Panc1 (cell line): ENCODE data around the gene ALDH1A1. TPM values are rescaled to one million over a fixed set of nuclear protein-coding genes. Genes with fewer than 3 reads are reported as not detected.

Source experiments
- ATAC-seq: fragments of 200-7000 bp; cut with Tn5 transposase; 2 replicates; pipeline ENCODE4 v1.9.1; 2020; ENCODE audit warnings: mild to moderate bottlenecking, moderate library complexity
- BruUV-seq: library from RNA; stranded (reverse); fragments of 400-500 nt; replicated peaks from 2 replicates; lab custom pipeline; 2021; lab: Mats Ljungman, UMichigan
- CTCF ChIA-PET: fragments of 300-600 bp; sonication (Branson Sonifier 250); formaldehyde crosslinking; loops from one replicate; lab custom pipeline; 2022; ENCODE audit warnings: antibody characterized with exemption; lab: Charles Lee
- POLR2A ChIA-PET: fragments of 300-600 bp; sonication (Branson Sonifier 250); formaldehyde crosslinking; loops from one replicate; lab custom pipeline; 2022; ENCODE audit warnings: antibody characterized with exemption; lab: Charles Lee
- DNase-seq: peaks from one replicate; pipeline ENCODE4 v3.0.0-alpha.2; 2010; ENCODE audit warnings: low read depth, low spot score
- H3K27ac ChIP-seq: 2 replicates; pipeline ENCODE4 v1.5.1; 2011; ENCODE audit warnings: mild to moderate bottlenecking, low read length, inconsistent platforms
- H3K27me3 ChIP-seq: fragments of 200-500 bp; sonication (Bioruptor generic); 2 replicates; pipeline ENCODE4 v1.6.0; 2014; ENCODE audit warnings: low read length, inconsistent platforms; ENCODE audit not compliant: control insufficient read depth, insufficient read depth
- H3K36me3 ChIP-seq: fragments of 200-500 bp; sonication (Bioruptor generic); 2 replicates; pipeline ENCODE4 v1.5.1; 2014; ENCODE audit warnings: inconsistent platforms, mild to moderate bottlenecking, low read length, moderate library complexity; ENCODE audit not compliant: control insufficient read depth, insufficient read depth
- H3K4me1 ChIP-seq: 2 replicates; pipeline ENCODE4 v1.5.1; 2011; ENCODE audit warnings: inconsistent platforms, mild to moderate bottlenecking, low read length, moderate library complexity; ENCODE audit not compliant: control insufficient read depth, insufficient read depth
- H3K4me3 ChIP-seq, 2 experiments: 2 replicates each; pipeline ENCODE4 v1.5.1; 2011 to 2012; ENCODE audit warnings: low read depth in 2 of 2, low read length in 2 of 2, mild to moderate bottlenecking in 2 of 2, inconsistent platforms in 1 of 2, moderate library complexity in 1 of 2
- H3K9me3 ChIP-seq: fragments of 200-500 bp; sonication (Bioruptor generic); 2 replicates; pipeline ENCODE4 v1.5.1; 2014; ENCODE audit warnings: low read depth, mild to moderate bottlenecking, inconsistent platforms, low read length, moderate library complexity; ENCODE audit not compliant: control insufficient read depth, insufficient read depth
- POLR2AphosphoS5 ChIP-seq: IDR thresholded peaks from 2 replicates; pipeline ENCODE4 v1.6.1; 2012; ENCODE audit warnings: mild to moderate bottlenecking, low read depth, low read length, moderate library complexity
- REST ChIP-seq, 2 experiments: IDR thresholded peaks; 2 replicates each; pipeline ENCODE4 v1.6.1; 2011 to 2012; ENCODE audit warnings: low read depth in 2 of 2, control low read depth in 1 of 2, low read length in 1 of 2, mild to moderate bottlenecking in 1 of 2, moderate library complexity in 1 of 2; ENCODE audit not compliant: insufficient read depth in 1 of 2
- SIN3A ChIP-seq: IDR thresholded peaks from 2 replicates; pipeline ENCODE4 v1.6.1; 2012; ENCODE audit warnings: low read depth, mild to moderate bottlenecking, low read length, moderate library complexity, borderline replicate concordance; ENCODE audit not compliant: insufficient read depth
- TCF7L2 ChIP-seq: IDR thresholded peaks from 2 replicates; pipeline ENCODE4 v1.6.1; 2011; ENCODE audit warnings: mild to moderate bottlenecking, low read depth, low read length, inconsistent platforms
- in situ Hi-C: cut with HindIII; loops from 2 replicates; pipeline ENCODE4 v1.10.0; 2016; ENCODE audit warnings: low sequenced_read_pairs, low pct_unique_long_range_greater_than_20kb
- intact Hi-C: fragments of 100-400 bp; cut with micrococcal nuclease; formaldehyde crosslinking; loops from one replicate; pipeline ENCODE4 v1.10.0; 2022; ENCODE audit not compliant: unreplicated experiment
- total RNA-seq: library from RNA; stranded (reverse); gene quantifications from one replicate; pipeline ENCODE4 v1.2.1, GENCODE V29; 2021; ENCODE audit not compliant: unreplicated experiment
- TF ChIP-seq, protein P1 (sequence below): fragments of 450-650 bp; IDR thresholded peaks from 2 replicates; pipeline ENCODE4 v1.5.1; 2017; ENCODE audit warnings: mild to moderate bottlenecking

ALDH1A1 gene
- total RNA-seq, 1 experiment from 2014 or later, result 0.54 TPM

DNA sequence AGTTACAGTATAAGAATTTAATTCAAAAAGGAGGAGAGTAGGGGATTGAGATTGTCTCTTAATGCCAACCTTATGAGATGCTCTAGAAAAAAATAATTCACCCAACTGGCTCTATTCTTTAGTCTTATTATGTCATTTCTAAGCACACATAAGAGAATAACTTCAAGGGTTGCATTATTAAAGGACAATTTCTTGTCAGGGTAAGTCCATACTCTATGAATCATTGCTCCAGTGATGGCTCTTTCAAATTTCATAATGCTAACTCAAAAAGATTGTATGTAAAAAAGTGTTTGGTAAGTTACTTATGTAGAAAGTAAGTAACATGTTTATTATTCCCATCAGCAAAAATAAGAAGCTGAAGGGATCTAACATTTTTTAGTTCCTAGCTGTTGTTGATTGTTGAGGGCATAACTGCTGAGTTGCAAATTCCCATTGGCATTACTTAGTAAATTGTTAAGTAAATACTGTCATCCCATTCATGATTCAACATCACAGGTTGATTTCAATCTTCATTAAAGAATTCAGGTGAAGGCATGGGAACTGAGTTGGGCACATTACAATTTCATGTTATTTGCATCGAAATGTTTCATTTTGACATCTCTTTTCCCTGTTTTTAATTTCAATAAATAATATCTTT is 28.6 kb downstream of the ALDH1A1 start:
- CTCF ChIA-PET, result no interaction called here

GRCh38 chr9:72923077-72923476 is 29.8 kb downstream of the ALDH1A1 start:
- TF ChIP-seq, protein P1, sequence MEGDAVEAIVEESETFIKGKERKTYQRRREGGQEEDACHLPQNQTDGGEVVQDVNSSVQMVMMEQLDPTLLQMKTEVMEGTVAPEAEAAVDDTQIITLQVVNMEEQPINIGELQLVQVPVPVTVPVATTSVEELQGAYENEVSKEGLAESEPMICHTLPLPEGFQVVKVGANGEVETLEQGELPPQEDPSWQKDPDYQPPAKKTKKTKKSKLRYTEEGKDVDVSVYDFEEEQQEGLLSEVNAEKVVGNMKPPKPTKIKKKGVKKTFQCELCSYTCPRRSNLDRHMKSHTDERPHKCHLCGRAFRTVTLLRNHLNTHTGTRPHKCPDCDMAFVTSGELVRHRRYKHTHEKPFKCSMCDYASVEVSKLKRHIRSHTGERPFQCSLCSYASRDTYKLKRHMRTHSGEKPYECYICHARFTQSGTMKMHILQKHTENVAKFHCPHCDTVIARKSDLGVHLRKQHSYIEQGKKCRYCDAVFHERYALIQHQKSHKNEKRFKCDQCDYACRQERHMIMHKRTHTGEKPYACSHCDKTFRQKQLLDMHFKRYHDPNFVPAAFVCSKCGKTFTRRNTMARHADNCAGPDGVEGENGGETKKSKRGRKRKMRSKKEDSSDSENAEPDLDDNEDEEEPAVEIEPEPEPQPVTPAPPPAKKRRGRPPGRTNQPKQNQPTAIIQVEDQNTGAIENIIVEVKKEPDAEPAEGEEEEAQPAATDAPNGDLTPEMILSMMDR, result no peak
- TF ChIP-seq SIN3A (no peak), REST (IDR thresholded peaks at IDR 0.05; ENCODE audit: insufficient read depth in 1 of 2, low read depth in 2 of 2, low read length in 1 of 2) (no peak), POLR2AphosphoS5 (no peak)
- Histone ChIP-seq H3K4me1 (no peaks in the 10 kb centered on the region), H3K27ac (no peak overlapping the region), H3K27me3 (no peaks in the 10 kb centered on the region), H3K4me3 (no peak overlapping the region), H3K9me3 (no peaks in the 10 kb centered on the region), H3K36me3 (no peaks in the 10 kb centered on the region)
- ATAC-seq, result no peak
- POLR2A ChIA-PET, result no interaction called here
- in situ Hi-C loops, result no loop called here
- no TSS peak for BruUV-seq
- CTCF ChIA-PET, result no interaction called here
- DNase-seq, result no peak
- intact Hi-C loops, result no loop called here

More for the DNA sequence above, 28.6 kb downstream of the ALDH1A1 start:
- Histone ChIP-seq H3K27ac (no peak overlapping the region), H3K36me3 (no peaks in the 10 kb centered on the region), H3K9me3 (no peaks in the 10 kb centered on the region), H3K27me3 (no peaks in the 10 kb centered on the region), H3K4me3 (no peak overlapping the region), H3K4me1 (no peaks in the 10 kb centered on the region)
- no peak for TF ChIP-seq POLR2AphosphoS5
- TF ChIP-seq SIN3A, result no peak
- TF ChIP-seq REST (IDR thresholded peaks at IDR 0.05; ENCODE audit: insufficient read depth in 1 of 2, low read depth in 2 of 2, low read length in 1 of 2), result no peak
- no peak for TF ChIP-seq TCF7L2
- TF ChIP-seq, protein P1, result no peak
- ATAC-seq (no peak), DNase-seq (no peak)
- POLR2A ChIA-PET, result no interaction called here
- intact Hi-C loops (no loop called here), in situ Hi-C loops (no loop called here)
- no TSS peak for BruUV-seq
